Measurements from ENCODE around the gene SYT13. TPM values are rescaled to one million over a fixed set of nuclear protein-coding genes. Genes with fewer than 3 reads are reported as not detected.

The SYT13 gene
- total RNA-seq, 2 experiments from 2014 or later = not detected

GRCh38 chr11:45229401-45230020 lies 56.6 kb downstream of the SYT13 start:
- CTCF ChIA-PET = interaction anchor here (0.5 to 1.4 kb wide), 3 partner anchors 14 to 27 kb away, joined by 3 read pairs; no protein-coding TSS in a partner anchor

GRCh38 chr11:45227836-45228235 lies 58.3 kb downstream of the SYT13 start:
- DNase-seq = no peak
- no peaks in the 10 kb centered on the region for H3K36me3 Mint-ChIP-seq (ENCODE audit: low read depth)
- no peak overlapping the region for H3K27ac Mint-ChIP-seq
- H3K4me1 Mint-ChIP-seq = no peaks in the 10 kb centered on the region
- H3K9me3 Mint-ChIP-seq = no peaks in the 10 kb centered on the region
- no peaks in the 10 kb centered on the region for H3K27me3 Mint-ChIP-seq
- CTCF ChIA-PET = interaction anchor here (1.4 to 1.5 kb wide), 2 partner anchors 9 to 25 kb away, joined by 3 to 4 read pairs; no protein-coding TSS in a partner anchor
- POLR2A ChIA-PET = no interaction called here
- no peak overlapping the region for H3K4me3 Mint-ChIP-seq

More at GRCh38 chr11:45229401-45230020, 56.6 kb downstream of the SYT13 start:
- Mint-ChIP-seq H3K36me3 (ENCODE audit: low read depth) (no peaks in the 10 kb centered on the region), H3K27me3 (no peaks in the 10 kb centered on the region), H3K27ac (no peak overlapping the region), H3K4me1 (no peaks in the 10 kb centered on the region), H3K4me3 (no peak overlapping the region), H3K9me3 (no peaks in the 10 kb centered on the region)
- no peak for DNase-seq
- POLR2A ChIA-PET = no interaction called here

DNA sequence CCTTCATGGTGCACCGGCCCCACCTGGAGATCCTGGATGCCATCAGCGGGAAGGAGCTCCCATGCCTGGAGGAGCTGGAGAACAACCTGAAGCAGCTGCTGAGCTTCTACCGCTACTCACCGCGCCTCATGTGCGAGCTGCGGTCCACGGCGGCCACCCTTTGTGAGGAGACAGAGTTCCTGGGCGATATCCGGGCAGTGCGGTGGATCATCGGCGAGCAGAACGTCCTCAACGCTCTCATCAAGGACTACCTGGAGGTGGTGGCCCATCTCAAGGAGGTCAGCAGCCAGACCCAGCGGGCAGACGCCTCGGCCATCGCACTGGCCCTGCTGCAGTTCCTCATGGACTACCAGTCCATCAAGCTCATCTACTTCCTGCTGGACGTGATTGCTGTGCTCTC lies 59.2 kb downstream of the SYT13 start:
- Mint-ChIP-seq H3K27ac (no peak overlapping the region), H3K4me3 (no peak overlapping the region), H3K4me1 (no peaks in the 10 kb centered on the region), H3K27me3 (no peaks in the 10 kb centered on the region), H3K9me3 (no peaks in the 10 kb centered on the region), H3K36me3 (ENCODE audit: low read depth) (no peaks in the 10 kb centered on the region)
- ChIA-PET POLR2A (no interaction called here), CTCF (interaction anchor here (1.5 kb wide), 1 partner anchor 24 kb away, joined by 3 read pairs; no protein-coding TSS in a partner anchor)
- DNase-seq = no peak

DNA sequence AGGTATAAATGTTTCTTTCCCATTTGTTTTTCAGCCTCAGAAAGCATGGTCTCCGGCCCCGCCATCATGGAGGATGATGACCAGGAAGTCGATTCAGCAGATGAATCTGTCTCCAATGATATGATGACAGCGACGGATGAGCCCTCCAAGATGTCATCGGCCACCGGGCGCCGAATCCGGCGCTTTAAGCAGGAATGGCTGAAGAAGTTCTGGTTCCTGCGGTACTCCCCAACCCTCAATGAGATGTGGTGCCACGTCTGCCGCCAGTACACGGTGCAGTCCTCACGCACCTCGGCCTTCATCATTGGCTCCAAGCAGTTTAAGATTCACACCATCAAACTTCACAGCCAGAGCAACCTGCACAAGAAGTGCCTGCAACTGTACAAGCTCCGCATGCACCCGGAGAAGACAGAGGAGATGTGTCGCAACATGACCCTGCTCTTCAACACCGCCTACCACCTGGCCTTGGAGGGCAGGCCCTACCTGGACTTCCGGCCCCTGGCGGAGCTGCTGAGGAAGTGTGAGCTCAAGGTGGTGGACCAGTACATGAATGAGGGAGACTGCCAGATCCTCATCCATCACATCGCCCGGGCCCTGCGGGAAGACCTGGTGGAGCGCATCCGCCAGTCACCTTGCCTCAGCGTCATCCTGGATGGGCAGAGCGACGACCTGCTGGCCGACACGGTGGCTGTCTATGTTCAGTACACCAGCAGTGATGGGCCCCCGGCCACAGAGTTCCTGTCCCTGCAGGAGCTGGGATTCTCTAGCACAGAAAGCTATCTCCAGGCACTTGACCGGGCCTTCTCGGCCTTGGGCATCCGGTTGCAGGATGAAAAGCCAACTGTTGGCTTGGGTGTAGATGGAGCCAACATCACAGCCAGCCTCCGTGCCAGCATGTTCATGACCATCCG lies 59.9 kb downstream of the SYT13 start:
- Mint-ChIP-seq H3K36me3 (ENCODE audit: low read depth) (no peaks in the 10 kb centered on the region), H3K9me3 (no peaks in the 10 kb centered on the region), H3K4me3 (no peak overlapping the region), H3K27ac (no peak overlapping the region), H3K27me3 (no peaks in the 10 kb centered on the region), H3K4me1 (no peaks in the 10 kb centered on the region)
- DNase-seq = no peak
- CTCF ChIA-PET = no interaction called here
- POLR2A ChIA-PET = no interaction called here

- CTCF ChIA-PET = no interaction called here
- Mint-ChIP-seq H3K4me3 (no peak overlapping the region), H3K9me3 (no peaks in the 10 kb centered on the region), H3K4me1 (no peaks in the 10 kb centered on the region), H3K36me3 (ENCODE audit: low read depth) (no peaks in the 10 kb centered on the region), H3K27me3 (no peaks in the 10 kb centered on the region), H3K27ac (no peak overlapping the region)
- no peak for DNase-seq
- POLR2A ChIA-PET = no interaction called here
Measured at GRCh38 chr11:45225277-45225676, 60.9 kb downstream of the SYT13 start.

GRCh38 chr11:45224766-45225165 lies 61.4 kb downstream of the SYT13 start:
- H3K4me1 Mint-ChIP-seq = no peaks in the 10 kb centered on the region
- POLR2A ChIA-PET = no interaction called here
- H3K4me3 Mint-ChIP-seq = no peak overlapping the region
- no peaks in the 10 kb centered on the region for H3K27me3 Mint-ChIP-seq
- no peak overlapping the region for H3K27ac Mint-ChIP-seq
- no peaks in the 10 kb centered on the region for H3K36me3 Mint-ChIP-seq (ENCODE audit: low read depth)
- H3K9me3 Mint-ChIP-seq = no peaks in the 10 kb centered on the region
- CTCF ChIA-PET = no interaction called here
- no peak for DNase-seq

DNA sequence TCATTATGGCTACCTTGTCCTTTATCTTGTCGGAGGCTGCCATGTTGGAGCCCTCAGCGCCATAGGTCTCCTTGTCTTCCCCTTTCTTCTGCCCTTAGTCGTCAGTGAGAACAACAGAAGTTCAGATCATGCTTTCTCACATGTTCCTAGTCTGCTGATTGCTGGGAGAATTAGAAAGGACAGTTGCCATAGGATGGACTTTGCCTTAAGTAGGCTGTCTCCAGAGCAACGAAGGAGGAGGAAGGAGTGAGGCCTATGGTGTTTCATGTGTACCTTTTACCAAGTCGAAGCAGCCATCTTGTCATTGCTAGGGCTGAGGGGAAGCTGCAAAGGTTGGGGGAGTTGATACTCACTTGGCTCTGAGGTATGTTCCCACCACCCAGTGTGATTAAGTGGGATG lies 62.6 kb downstream of the SYT13 start:
- H3K4me1 Mint-ChIP-seq = no peaks in the 10 kb centered on the region
- no peak for DNase-seq
- ChIA-PET POLR2A (no interaction called here), CTCF (interaction anchor here (0.7 kb wide), 1 partner anchor 103 kb away, joined by 3 read pairs; no protein-coding TSS in a partner anchor)
- H3K9me3 Mint-ChIP-seq = no peaks in the 10 kb centered on the region
- H3K4me3 Mint-ChIP-seq = no peak overlapping the region
- no peaks in the 10 kb centered on the region for H3K36me3 Mint-ChIP-seq (ENCODE audit: low read depth)
- no peaks in the 10 kb centered on the region for H3K27me3 Mint-ChIP-seq
- no peak overlapping the region for H3K27ac Mint-ChIP-seq

DNA sequence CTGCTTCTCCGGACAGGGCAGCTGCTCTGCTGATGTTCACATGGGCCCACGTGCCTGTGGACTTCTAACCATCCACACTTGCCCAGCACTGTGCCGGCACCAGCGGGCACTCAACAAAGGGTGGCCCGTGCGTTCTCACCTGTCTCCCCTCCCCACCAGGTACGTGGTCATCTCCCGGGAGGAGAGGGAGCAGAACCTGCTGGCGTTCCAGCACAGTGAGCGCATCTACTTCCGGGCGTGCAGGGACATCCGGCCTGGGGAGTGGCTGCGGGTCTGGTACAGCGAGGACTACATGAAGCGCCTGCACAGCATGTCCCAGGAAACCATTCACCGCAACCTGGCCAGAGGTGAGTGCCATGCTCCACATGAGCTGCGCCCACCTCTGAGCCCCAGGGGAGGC lies 66.7 kb downstream of the SYT13 start:
- DNase-seq = no peak
- POLR2A ChIA-PET = no interaction called here
- Mint-ChIP-seq H3K9me3 (no peaks in the 10 kb centered on the region), H3K27ac (no peak overlapping the region), H3K36me3 (ENCODE audit: low read depth) (no peaks in the 10 kb centered on the region), H3K27me3 (no peaks in the 10 kb centered on the region), H3K4me3 (no peak overlapping the region), H3K4me1 (peaks cover 11% of the 10 kb centered on the region)
- CTCF ChIA-PET = interaction anchor here (0.6 kb wide), 1 partner anchor 922 kb away, joined by 3 read pairs; no protein-coding TSS in a partner anchor

DNA sequence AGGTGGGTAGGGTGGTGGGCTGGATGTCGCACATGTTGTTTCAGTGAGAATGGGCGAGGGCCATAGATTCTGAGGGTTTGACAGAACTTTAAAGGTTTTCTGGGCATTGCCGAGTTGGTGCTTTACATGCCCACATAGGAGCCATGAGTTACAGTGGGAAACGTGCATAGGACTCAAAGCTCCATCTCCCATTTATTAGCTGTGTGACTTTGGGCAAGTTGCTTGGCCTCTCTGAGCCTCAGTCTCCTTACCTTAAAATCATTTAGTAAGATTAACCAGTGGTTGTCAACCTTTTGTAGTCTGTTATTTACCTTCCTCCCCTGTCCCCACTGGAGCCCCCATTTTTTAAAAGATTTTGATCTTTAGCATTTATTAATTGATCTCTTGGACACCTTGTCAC lies 67.4 kb downstream of the SYT13 start:
- Mint-ChIP-seq H3K4me3 (no peak overlapping the region), H3K36me3 (ENCODE audit: low read depth) (no peaks in the 10 kb centered on the region), H3K27me3 (no peaks in the 10 kb centered on the region), H3K9me3 (no peaks in the 10 kb centered on the region), H3K4me1 (peaks cover 11% of the 10 kb centered on the region), H3K27ac (no peak overlapping the region)
- POLR2A ChIA-PET = no interaction called here
- DNase-seq = no peak
- CTCF ChIA-PET = interaction anchor here (0.6 kb wide), 1 partner anchor 922 kb away, joined by 3 read pairs; no protein-coding TSS in a partner anchor

GRCh38 chr11:45217991-45218390 lies 68.2 kb downstream of the SYT13 start:
- no peaks in the 10 kb centered on the region for H3K36me3 Mint-ChIP-seq (ENCODE audit: low read depth)
- DNase-seq = no peak
- CTCF ChIA-PET = no interaction called here
- H3K27ac Mint-ChIP-seq = no peak overlapping the region
- H3K9me3 Mint-ChIP-seq = no peaks in the 10 kb centered on the region
- peaks cover 11% of the 10 kb centered on the region for H3K4me1 Mint-ChIP-seq
- H3K27me3 Mint-ChIP-seq = no peaks in the 10 kb centered on the region
- no peak overlapping the region for H3K4me3 Mint-ChIP-seq
- POLR2A ChIA-PET = no interaction called here

- Mint-ChIP-seq H3K27ac (no peak overlapping the region), H3K36me3 (ENCODE audit: low read depth) (no peaks in the 10 kb centered on the region), H3K4me3 (no peak overlapping the region), H3K9me3 (no peaks in the 10 kb centered on the region), H3K4me1 (peaks cover 11% of the 10 kb centered on the region), H3K27me3 (no peaks in the 10 kb centered on the region)
- ChIA-PET CTCF (no interaction called here), POLR2A (no interaction called here)
- DNase-seq = no peak
Measured at GRCh38 chr11:45216901-45217300, 69.2 kb downstream of the SYT13 start.

DNA sequence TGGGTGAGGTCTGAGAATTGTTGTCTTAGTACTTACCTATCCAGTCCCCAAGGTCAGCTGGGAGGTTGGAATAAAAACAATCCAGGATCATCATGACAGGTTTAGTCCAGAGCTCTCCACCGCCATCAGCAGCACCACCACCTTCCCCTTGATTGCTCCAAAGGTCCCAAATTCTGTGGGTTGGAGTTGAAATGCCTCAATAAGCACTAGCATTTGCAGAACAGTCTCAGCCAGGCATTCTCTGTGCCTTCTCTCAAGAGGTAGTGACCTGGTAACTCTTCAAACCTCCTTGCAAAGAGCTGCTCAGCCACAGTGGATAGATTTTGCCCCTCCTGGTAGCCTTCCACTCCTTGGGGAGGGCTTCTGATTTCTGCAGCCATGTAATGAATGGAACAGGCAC lies 70.1 kb downstream of the SYT13 start:
- H3K4me1 Mint-ChIP-seq = peaks cover 11% of the 10 kb centered on the region
- POLR2A ChIA-PET = no interaction called here
- CTCF ChIA-PET = interaction anchor here (0.6 to 1.2 kb wide), 3 partner anchors 14 to 217 kb away, joined by 3 to 4 read pairs (median 3); no protein-coding TSS in a partner anchor

GRCh38 chr11:45215098-45215865 lies 70.9 kb downstream of the SYT13 start:
- Mint-ChIP-seq H3K9me3 (no peaks in the 10 kb centered on the region), H3K27me3 (no peaks in the 10 kb centered on the region), H3K4me1 (peaks cover 11% of the 10 kb centered on the region), H3K36me3 (ENCODE audit: low read depth) (no peaks in the 10 kb centered on the region), H3K27ac (no peak overlapping the region), H3K4me3 (no peak overlapping the region)
- DNase-seq = no peak
- POLR2A ChIA-PET = no interaction called here
- CTCF ChIA-PET = interaction anchor here (0.5 to 1.2 kb wide), 3 partner anchors 12 to 49 kb away, joined by 3 read pairs; no protein-coding TSS in a partner anchor

More for the DNA sequence above, 70.1 kb downstream of the SYT13 start:
- H3K27ac Mint-ChIP-seq = no peak overlapping the region
- no peaks in the 10 kb centered on the region for H3K36me3 Mint-ChIP-seq (ENCODE audit: low read depth)
- H3K4me3 Mint-ChIP-seq = no peak overlapping the region
- DNase-seq = no peak
- H3K27me3 Mint-ChIP-seq = no peaks in the 10 kb centered on the region
- no peaks in the 10 kb centered on the region for H3K9me3 Mint-ChIP-seq
